GM23338 (cell line): ENCODE measurements around the gene SLC25A11. TPM values are rescaled to one million over a fixed set of nuclear protein-coding genes. Genes with fewer than 3 reads are reported as not detected.

Experiments
- ATAC-seq: fragments of 200-7000 bp; cut with Tn5 transposase; 3 replicates; pipeline ENCODE4 v1.9.1; 2020
- DNase-seq: peaks from one replicate; pipeline ENCODE4 v3.0.0-alpha.2; 2015; ENCODE audit warnings: low spot score
- H2AFZ ChIP-seq: fragments of 200-600 bp; sonication (generic); 2 replicates; pipeline ENCODE4 v1.8.0; 2016; ENCODE audit warnings: antibody characterized with exemption, mild to moderate bottlenecking, moderate library complexity
- H3F3A ChIP-seq: fragments of 200-600 bp; sonication (generic); replicated peaks from 2 replicates; pipeline ENCODE4 v1.8.0; 2017; ENCODE audit warnings: antibody characterized with exemption, mixed run types, low read depth
- H3K27ac ChIP-seq: fragments of 200-600 bp; sonication (generic); 2 replicates; pipeline ENCODE4 v1.6.1; 2016; ENCODE audit warnings: low read depth
- H3K27me3 ChIP-seq: fragments of 200-600 bp; sonication (generic); 2 replicates; pipeline ENCODE4 v1.8.0; 2016; ENCODE audit warnings: mild to moderate bottlenecking, mixed run types, moderate library complexity; ENCODE audit not compliant: insufficient read depth
- H3K36me3 ChIP-seq: fragments of 200-600 bp; sonication (generic); 2 replicates; pipeline ENCODE4 v1.8.0; 2016; ENCODE audit warnings: mild to moderate bottlenecking; ENCODE audit not compliant: insufficient read depth
- H3K4me1 ChIP-seq: fragments of 200-600 bp; sonication (generic); 2 replicates; pipeline ENCODE4 v1.8.0; 2016; ENCODE audit warnings: mild to moderate bottlenecking, moderate library complexity; ENCODE audit not compliant: insufficient read depth
- H3K4me2 ChIP-seq: fragments of 200-600 bp; sonication (generic); 2 replicates; pipeline ENCODE4 v1.7.1; 2017; ENCODE audit warnings: mixed run types
- H3K4me3 ChIP-seq: fragments of 200-600 bp; sonication (generic); 2 replicates; pipeline ENCODE4 v1.6.1; 2016; ENCODE audit warnings: mixed run types
- H3K79me2 ChIP-seq: fragments of 200-600 bp; sonication (generic); replicated peaks from 2 replicates; pipeline ENCODE4 v1.8.0; 2017; ENCODE audit warnings: mild to moderate bottlenecking; ENCODE audit not compliant: insufficient read depth
- H3K9me2 ChIP-seq: fragments of 200-600 bp; sonication (generic); 2 replicates; pipeline ENCODE4 v1.8.0; 2017; ENCODE audit not compliant: insufficient read depth
- H4K20me1 ChIP-seq: fragments of 200-600 bp; sonication (generic); replicated peaks from 2 replicates; pipeline ENCODE4 v1.8.0; 2017; ENCODE audit warnings: mild to moderate bottlenecking; ENCODE audit not compliant: insufficient read depth
- H3K27ac Mint-ChIP-seq: 2 replicates; pipeline ENCODE4 v1.8.0; 2020; ENCODE audit warnings: inconsistent platforms, mild to moderate bottlenecking, moderate library complexity, mixed read lengths
- H3K27me3 Mint-ChIP-seq: 3 replicates; pipeline ENCODE4 v1.8.0; 2022; ENCODE audit warnings: low read depth, mild to moderate bottlenecking, moderate library complexity, mixed read lengths, inconsistent platforms; ENCODE audit not compliant: insufficient read depth, poor library complexity
- H3K36me3 Mint-ChIP-seq: 3 replicates; pipeline ENCODE4 v1.8.0; 2021; ENCODE audit warnings: low read depth, mild to moderate bottlenecking, inconsistent platforms, moderate library complexity, mixed read lengths
- H3K4me1 Mint-ChIP-seq: 3 replicates; pipeline ENCODE4 v1.8.0; 2020; ENCODE audit warnings: mild to moderate bottlenecking, inconsistent platforms, mixed read lengths
- H3K4me3 Mint-ChIP-seq: 3 replicates; pipeline ENCODE4 v1.8.0; 2021; ENCODE audit warnings: moderate library complexity, mild to moderate bottlenecking, inconsistent platforms, mixed read lengths
- H3K9me3 Mint-ChIP-seq: 3 replicates; pipeline ENCODE4 v1.8.0; 2020; ENCODE audit warnings: moderate library complexity, mild to moderate bottlenecking, inconsistent platforms, mixed read lengths
- CREB1 ChIP-seq: fragments of 250-450 bp; sonication (Bioruptor Pico); IDR thresholded peaks from 2 replicates; pipeline ENCODE4 v1.5.0; 2020; ENCODE audit warnings: low read depth, mild to moderate bottlenecking, moderate library complexity
- CTCF ChIP-seq, 2 experiments: fragments of 200-600 bp in 1 of 2; sonication (generic) in 1 of 2; conservative IDR thresholded peaks; 2 replicates each; pipeline versions ENCODE4 v1.5.1 to v1.6.1; 2016 to 2017; ENCODE audit warnings: antibody characterized with exemption in 2 of 2, low read depth in 2 of 2, mild to moderate bottlenecking in 2 of 2, moderate library complexity in 1 of 2
- ETS1 ChIP-seq: IDR thresholded peaks from 2 replicates; pipeline ENCODE4 v1.6.1; 2016; ENCODE audit warnings: antibody characterized with exemption
- polyA plus RNA-seq: library from polyadenylated mRNA; unstranded; fragments of >200 nt; fragmentation: Nextera tagmentation; extraction: Ambion mirVana; gene quantifications from 2 replicates; pipeline ENCODE4 v1.2.1, GENCODE V29; 2016
- total RNA-seq: library from RNA; depleted of rRNA; stranded (reverse); fragments of >200 nt; shearing (Covaris generic); gene quantifications from 2 replicates; pipeline ENCODE4 v1.2.3, GENCODE V29; 2014
- TF ChIP-seq, protein P1 (sequence below): IDR thresholded peaks from one replicate; pipeline ENCODE4 v1.6.1; 2018; ENCODE audit warnings: antibody characterized with exemption; ENCODE audit not compliant: unreplicated experiment
- TF ChIP-seq, protein P2 (sequence below): fragments of 250-450 bp; sonication (Bioruptor Pico); IDR thresholded peaks from 2 replicates; pipeline ENCODE4 v1.5.0; 2020; ENCODE audit warnings: mild to moderate bottlenecking, moderate library complexity

Gene SLC25A11
- total and polyA plus RNA-seq, 2 experiments from 2014 or later = 37.8 to 73.6 TPM

DNA sequence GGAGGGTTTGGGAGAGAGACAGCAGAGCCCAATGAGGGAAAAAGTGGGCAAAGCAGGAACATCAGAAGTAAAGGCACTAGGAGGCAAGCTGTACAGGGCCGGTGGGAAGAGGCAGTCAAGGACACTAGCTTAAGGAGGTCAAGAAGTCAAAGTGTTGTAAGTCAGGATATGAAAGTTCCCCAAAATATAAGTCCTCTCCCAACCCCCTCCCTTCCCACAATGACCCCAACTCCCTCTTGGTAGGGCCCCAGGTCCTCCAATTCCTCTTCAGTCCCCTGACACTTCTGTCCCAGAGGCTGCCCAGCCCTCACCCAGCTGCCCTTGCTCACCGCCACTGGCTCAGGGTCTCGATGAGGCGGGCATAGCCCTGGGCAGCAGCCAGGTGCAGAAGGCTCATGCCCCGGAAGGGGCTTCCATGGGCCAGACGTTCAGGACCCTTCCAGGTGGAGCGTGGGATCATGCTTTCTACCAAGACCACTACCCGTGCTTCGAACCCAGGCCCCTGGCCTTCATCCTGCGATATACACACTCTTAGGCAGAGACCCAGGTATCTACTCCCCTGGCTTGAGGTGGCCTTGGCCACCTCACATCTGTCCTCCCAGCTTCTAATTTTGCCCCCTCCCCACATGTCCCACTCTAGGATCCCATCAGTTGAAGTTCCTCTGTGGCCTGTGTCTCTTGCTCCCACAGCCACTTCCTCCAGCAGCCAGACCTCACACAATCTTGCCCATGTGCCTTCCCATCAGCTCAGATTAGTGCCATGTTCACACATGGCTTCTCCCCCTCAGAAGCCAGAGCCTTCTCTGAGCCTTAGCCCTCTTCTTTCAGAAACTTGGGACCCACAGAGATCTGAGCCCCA, 33.6 kb upstream of the SLC25A11 start:
- Histone ChIP-seq H3K4me1 (peaks cover 17% of the 10 kb centered on the region), H3K27ac (no peak overlapping the region), H4K20me1 (0 out of 2 replicates have a peak, but pooled peaks cover 9% of the 10 kb centered on the region), H3K4me2 (peak overlapping the region; percentile 57; the same call in 1 of the 2 replicates), H2AFZ (no peak overlapping the region), H3K36me3 (no peaks in the 10 kb centered on the region), H3F3A (peaks cover 6% of the 10 kb centered on the region; the same call in 1 of the 2 replicates), H3K79me2 (peaks cover 13% of the 10 kb centered on the region), H3K9me2 (no peaks in the 10 kb centered on the region), H3K4me3 (no peak overlapping the region), H3K27me3 (peaks cover 56% of the 10 kb centered on the region)
- DNase-seq = no peak
- Mint-ChIP-seq H3K4me3 (peak overlapping the region; percentile 39; the same call in 1 of the 3 replicates), H3K9me3 (no peaks in the 10 kb centered on the region), H3K36me3 (peaks cover 44% of the 10 kb centered on the region), H3K27me3 (peaks cover 53% of the 10 kb centered on the region), H3K4me1 (peaks cover 29% of the 10 kb centered on the region), H3K27ac (no peak overlapping the region)
- no peak for ATAC-seq
- no peak for TF ChIP-seq CREB1 (CRISPR knock-in tag)
- TF ChIP-seq, protein P1, sequence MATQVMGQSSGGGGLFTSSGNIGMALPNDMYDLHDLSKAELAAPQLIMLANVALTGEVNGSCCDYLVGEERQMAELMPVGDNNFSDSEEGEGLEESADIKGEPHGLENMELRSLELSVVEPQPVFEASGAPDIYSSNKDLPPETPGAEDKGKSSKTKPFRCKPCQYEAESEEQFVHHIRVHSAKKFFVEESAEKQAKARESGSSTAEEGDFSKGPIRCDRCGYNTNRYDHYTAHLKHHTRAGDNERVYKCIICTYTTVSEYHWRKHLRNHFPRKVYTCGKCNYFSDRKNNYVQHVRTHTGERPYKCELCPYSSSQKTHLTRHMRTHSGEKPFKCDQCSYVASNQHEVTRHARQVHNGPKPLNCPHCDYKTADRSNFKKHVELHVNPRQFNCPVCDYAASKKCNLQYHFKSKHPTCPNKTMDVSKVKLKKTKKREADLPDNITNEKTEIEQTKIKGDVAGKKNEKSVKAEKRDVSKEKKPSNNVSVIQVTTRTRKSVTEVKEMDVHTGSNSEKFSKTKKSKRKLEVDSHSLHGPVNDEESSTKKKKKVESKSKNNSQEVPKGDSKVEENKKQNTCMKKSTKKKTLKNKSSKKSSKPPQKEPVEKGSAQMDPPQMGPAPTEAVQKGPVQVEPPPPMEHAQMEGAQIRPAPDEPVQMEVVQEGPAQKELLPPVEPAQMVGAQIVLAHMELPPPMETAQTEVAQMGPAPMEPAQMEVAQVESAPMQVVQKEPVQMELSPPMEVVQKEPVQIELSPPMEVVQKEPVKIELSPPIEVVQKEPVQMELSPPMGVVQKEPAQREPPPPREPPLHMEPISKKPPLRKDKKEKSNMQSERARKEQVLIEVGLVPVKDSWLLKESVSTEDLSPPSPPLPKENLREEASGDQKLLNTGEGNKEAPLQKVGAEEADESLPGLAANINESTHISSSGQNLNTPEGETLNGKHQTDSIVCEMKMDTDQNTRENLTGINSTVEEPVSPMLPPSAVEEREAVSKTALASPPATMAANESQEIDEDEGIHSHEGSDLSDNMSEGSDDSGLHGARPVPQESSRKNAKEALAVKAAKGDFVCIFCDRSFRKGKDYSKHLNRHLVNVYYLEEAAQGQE = no peak
- TF ChIP-seq CTCF (conservative IDR thresholded peaks at IDR 0.05; ENCODE audit: low read depth in 2 of 2) = no peak
- TF ChIP-seq ETS1 = no peak
- TF ChIP-seq, protein P2, sequence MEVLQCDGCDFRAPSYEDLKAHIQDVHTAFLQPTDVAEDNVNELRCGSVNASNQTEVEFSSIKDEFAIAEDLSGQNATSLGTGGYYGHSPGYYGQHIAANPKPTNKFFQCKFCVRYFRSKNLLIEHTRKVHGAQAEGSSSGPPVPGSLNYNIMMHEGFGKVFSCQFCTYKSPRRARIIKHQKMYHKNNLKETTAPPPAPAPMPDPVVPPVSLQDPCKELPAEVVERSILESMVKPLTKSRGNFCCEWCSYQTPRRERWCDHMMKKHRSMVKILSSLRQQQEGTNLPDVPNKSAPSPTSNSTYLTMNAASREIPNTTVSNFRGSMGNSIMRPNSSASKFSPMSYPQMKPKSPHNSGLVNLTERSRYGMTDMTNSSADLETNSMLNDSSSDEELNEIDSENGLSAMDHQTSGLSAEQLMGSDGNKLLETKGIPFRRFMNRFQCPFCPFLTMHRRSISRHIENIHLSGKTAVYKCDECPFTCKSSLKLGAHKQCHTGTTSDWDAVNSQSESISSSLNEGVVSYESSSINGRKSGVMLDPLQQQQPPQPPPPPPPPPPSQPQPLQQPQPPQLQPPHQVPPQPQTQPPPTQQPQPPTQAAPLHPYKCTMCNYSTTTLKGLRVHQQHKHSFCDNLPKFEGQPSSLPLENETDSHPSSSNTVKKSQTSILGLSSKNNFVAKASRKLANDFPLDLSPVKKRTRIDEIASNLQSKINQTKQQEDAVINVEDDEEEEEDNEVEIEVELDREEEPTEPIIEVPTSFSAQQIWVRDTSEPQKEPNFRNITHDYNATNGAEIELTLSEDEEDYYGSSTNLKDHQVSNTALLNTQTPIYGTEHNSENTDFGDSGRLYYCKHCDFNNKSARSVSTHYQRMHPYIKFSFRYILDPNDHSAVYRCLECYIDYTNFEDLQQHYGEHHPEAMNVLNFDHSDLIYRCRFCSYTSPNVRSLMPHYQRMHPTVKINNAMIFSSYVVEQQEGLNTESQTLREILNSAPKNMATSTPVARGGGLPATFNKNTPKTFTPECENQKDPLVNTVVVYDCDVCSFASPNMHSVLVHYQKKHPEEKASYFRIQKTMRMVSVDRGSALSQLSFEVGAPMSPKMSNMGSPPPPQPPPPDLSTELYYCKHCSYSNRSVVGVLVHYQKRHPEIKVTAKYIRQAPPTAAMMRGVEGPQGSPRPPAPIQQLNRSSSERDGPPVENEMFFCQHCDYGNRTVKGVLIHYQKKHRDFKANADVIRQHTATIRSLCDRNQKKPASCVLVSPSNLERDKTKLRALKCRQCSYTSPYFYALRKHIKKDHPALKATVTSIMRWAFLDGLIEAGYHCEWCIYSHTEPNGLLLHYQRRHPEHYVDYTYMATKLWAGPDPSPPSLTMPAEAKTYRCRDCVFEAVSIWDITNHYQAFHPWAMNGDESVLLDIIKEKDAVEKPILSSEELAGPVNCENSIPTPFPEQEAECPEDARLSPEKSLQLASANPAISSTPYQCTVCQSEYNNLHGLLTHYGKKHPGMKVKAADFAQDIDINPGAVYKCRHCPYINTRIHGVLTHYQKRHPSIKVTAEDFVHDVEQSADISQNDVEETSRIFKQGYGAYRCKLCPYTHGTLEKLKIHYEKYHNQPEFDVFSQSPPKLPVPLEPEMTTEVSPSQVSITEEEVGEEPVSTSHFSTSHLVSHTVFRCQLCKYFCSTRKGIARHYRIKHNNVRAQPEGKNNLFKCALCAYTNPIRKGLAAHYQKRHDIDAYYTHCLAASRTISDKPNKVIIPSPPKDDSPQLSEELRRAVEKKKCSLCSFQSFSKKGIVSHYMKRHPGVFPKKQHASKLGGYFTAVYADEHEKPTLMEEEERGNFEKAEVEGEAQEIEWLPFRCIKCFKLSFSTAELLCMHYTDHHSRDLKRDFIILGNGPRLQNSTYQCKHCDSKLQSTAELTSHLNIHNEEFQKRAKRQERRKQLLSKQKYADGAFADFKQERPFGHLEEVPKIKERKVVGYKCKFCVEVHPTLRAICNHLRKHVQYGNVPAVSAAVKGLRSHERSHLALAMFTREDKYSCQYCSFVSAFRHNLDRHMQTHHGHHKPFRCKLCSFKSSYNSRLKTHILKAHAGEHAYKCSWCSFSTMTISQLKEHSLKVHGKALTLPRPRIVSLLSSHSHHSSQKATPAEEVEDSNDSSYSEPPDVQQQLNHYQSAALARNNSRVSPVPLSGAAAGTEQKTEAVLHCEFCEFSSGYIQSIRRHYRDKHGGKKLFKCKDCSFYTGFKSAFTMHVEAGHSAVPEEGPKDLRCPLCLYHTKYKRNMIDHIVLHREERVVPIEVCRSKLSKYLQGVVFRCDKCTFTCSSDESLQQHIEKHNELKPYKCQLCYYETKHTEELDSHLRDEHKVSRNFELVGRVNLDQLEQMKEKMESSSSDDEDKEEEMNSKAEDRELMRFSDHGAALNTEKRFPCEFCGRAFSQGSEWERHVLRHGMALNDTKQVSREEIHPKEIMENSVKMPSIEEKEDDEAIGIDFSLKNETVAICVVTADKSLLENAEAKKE (CRISPR knock-in tag) = no peak
